Endothelial cell of umbilical vein (primary cell): ENCODE measurements around the gene CHI3L2. TPM values are rescaled to one million over a fixed set of nuclear protein-coding genes. Genes with fewer than 3 reads are reported as not detected.

Experiments
- BruUV-seq: library from RNA; stranded (reverse); fragments of 400-500 nt; replicated peaks from 2 replicates; lab custom pipeline; 2021; lab: Mats Ljungman, UMichigan
- CTCF ChIA-PET: fragments of 300-600, 350-600 bp; sonication (Branson Sonifier 250); formaldehyde crosslinking; loops from one replicate; lab custom pipeline; 2021; ENCODE audit warnings: antibody characterized with exemption, inconsistent platforms; lab: Charles Lee
- POLR2A ChIA-PET: fragments of 300-600, 350-600 bp; sonication (Branson Sonifier 250); formaldehyde crosslinking; loops from one replicate; lab custom pipeline; 2021; ENCODE audit warnings: antibody characterized with exemption, inconsistent platforms; lab: Charles Lee
- DNase-seq: peaks from one replicate; pipeline ENCODE4 v3.0.0-alpha.2; 2011; ENCODE audit warnings: low read depth, low spot score
- FAIRE-seq: peaks from 2 replicates; lab custom pipeline; 2011; peaks lifted over from hg19 to GRCh38; lab: Jason Lieb, UNC
- H2AFZ ChIP-seq: 2 replicates; pipeline ENCODE4 v1.6.0; 2012; ENCODE audit warnings: low read depth, low read length, control low read depth, inconsistent platforms
- H3K27ac ChIP-seq: 2 replicates; pipeline ENCODE4 v1.5.1; 2011; ENCODE audit warnings: low read depth, mild to moderate bottlenecking, control low read depth, low read length, moderate library complexity; ENCODE audit not compliant: insufficient read depth
- H3K27me3 ChIP-seq, 2 experiments: 2 replicates each; pipeline versions ENCODE4 v1.6.0 to v1.6.1; 2011; ENCODE audit warnings: low read length in 2 of 2, mixed read lengths in 1 of 2; ENCODE audit not compliant: control insufficient read depth in 2 of 2, insufficient read depth in 2 of 2
- H3K36me3 ChIP-seq, 2 experiments: 2 replicates in 1 of 2; 3 replicates in 1 of 2; pipeline ENCODE4 v1.5.1; 2011; ENCODE audit warnings: low read length in 2 of 2, mild to moderate bottlenecking in 1 of 2, moderate library complexity in 1 of 2; ENCODE audit not compliant: control insufficient read depth in 2 of 2, insufficient read depth in 2 of 2; ENCODE audit errors: extremely low read depth in 1 of 2
- H3K4me1 ChIP-seq: 3 replicates; pipeline ENCODE4 v1.5.1; 2011; ENCODE audit warnings: mild to moderate bottlenecking, low read length; ENCODE audit not compliant: control insufficient read depth, insufficient read depth; ENCODE audit errors: extremely low read depth
- H3K4me2 ChIP-seq: 2 replicates; pipeline ENCODE4 v1.6.1; 2011; ENCODE audit warnings: low read length, control low read depth, mixed read lengths; ENCODE audit not compliant: insufficient read depth
- H3K4me3 ChIP-seq, 3 experiments: fragments of 200-600 bp in 1 of 3; sonication (generic), shearing (Covaris generic) in 1 of 3; replicated peaks in 1 of 3; 2 replicates each; pipeline ENCODE4 v1.5.1; 2011 to 2016; ENCODE audit warnings: control low read depth in 3 of 3, low read length in 3 of 3, mild to moderate bottlenecking in 2 of 3, inconsistent platforms in 1 of 3, low read depth in 1 of 3, moderate library complexity in 1 of 3; ENCODE audit not compliant: insufficient read depth in 1 of 3
- H3K79me2 ChIP-seq: 2 replicates; pipeline ENCODE4 v1.6.0; 2012; ENCODE audit warnings: low read length, inconsistent platforms; ENCODE audit not compliant: control insufficient read depth, insufficient read depth
- H3K9ac ChIP-seq: replicated peaks from 2 replicates; pipeline ENCODE3; 2011; ENCODE audit warnings: low read length, control low read depth; ENCODE audit not compliant: insufficient read depth; ENCODE audit errors: extremely low read depth
- H3K9me1 ChIP-seq: replicated peaks from 3 replicates; pipeline ENCODE4 v1.6.0; 2011; ENCODE audit warnings: mild to moderate bottlenecking, low read length; ENCODE audit not compliant: control insufficient read depth, insufficient read depth; ENCODE audit errors: extremely low read depth
- H3K9me3 ChIP-seq: replicated peaks from 2 replicates; pipeline ENCODE4 v1.5.1; 2012; ENCODE audit warnings: low read length, inconsistent platforms; ENCODE audit not compliant: control insufficient read depth, insufficient read depth
- H4K20me1 ChIP-seq: replicated peaks from 2 replicates; pipeline ENCODE3; 2011; ENCODE audit warnings: mild to moderate bottlenecking, low read length; ENCODE audit not compliant: control insufficient read depth, insufficient read depth; ENCODE audit errors: extremely low read depth
- CTCF ChIP-seq, 2 donors: IDR thresholded peaks; 1 replicate in 1 of 2; 2 replicates in 1 of 2; pipeline ENCODE4 v1.5.1; 2011; ENCODE audit warnings: low read length in 2 of 2, mild to moderate bottlenecking in 2 of 2, moderate library complexity in 2 of 2, control low read depth in 1 of 2, inconsistent platforms in 1 of 2, low read depth in 1 of 2; ENCODE audit not compliant: insufficient read depth in 1 of 2; ENCODE audit errors: extremely low read depth in 1 of 2
- EZH2 ChIP-seq: IDR thresholded peaks from 2 replicates; pipeline ENCODE4 v1.6.1; 2012; ENCODE audit warnings: borderline replicate concordance, low read depth, mild to moderate bottlenecking, moderate library complexity, low read length, inconsistent platforms; ENCODE audit not compliant: severe bottlenecking
- FOS ChIP-seq: IDR thresholded peaks from 2 replicates; pipeline ENCODE4 v1.6.1; 2011; ENCODE audit warnings: mild to moderate bottlenecking, low read length, moderate library complexity, borderline replicate concordance; ENCODE audit not compliant: insufficient read depth
- GATA2 ChIP-seq: IDR thresholded peaks from 2 replicates; pipeline ENCODE4 v1.7.0; 2011; ENCODE audit warnings: low read depth, mild to moderate bottlenecking, moderate library complexity, mixed read lengths, low read length; ENCODE audit not compliant: insufficient read length, insufficient read depth
- JUN ChIP-seq: IDR thresholded peaks from 2 replicates; pipeline ENCODE4 v1.6.1; 2011; ENCODE audit warnings: borderline replicate concordance, low read depth; ENCODE audit not compliant: insufficient read length, insufficient read depth
- MAX ChIP-seq: IDR thresholded peaks from 2 replicates; pipeline ENCODE4 v1.6.1; 2011; ENCODE audit not compliant: insufficient read depth, insufficient read length
- MYC ChIP-seq: IDR thresholded peaks from one replicate; pipeline ENCODE4 v1.6.1; 2011; ENCODE audit warnings: mild to moderate bottlenecking, low read depth, low read length
- POLR2A ChIP-seq: IDR thresholded peaks from 2 replicates; pipeline ENCODE4 v1.6.1; 2012; ENCODE audit warnings: low read depth, mild to moderate bottlenecking, control low read depth, low read length
- POLR2AphosphoS5 ChIP-seq: IDR thresholded peaks from 2 replicates; pipeline ENCODE4 v1.6.1; 2012; ENCODE audit warnings: low read depth, mild to moderate bottlenecking, control low read depth, low read length, moderate library complexity; ENCODE audit not compliant: insufficient read depth
- dilution Hi-C: fragments of 300-500 bp; cut with MboI; formaldehyde crosslinking; loops from one replicate; pipeline ENCODE4 v1.15.0; 2019; ENCODE audit warnings: low sequenced_read_pairs; ENCODE audit not compliant: extremely low pct_ligation_motif_present
- intact Hi-C: fragments of 100-400 bp; cut with micrococcal nuclease; formaldehyde crosslinking; loops from one replicate; pipeline ENCODE4 v1.10.0; 2022
- polyA plus RNA-seq, 4 experiments: library from polyadenylated mRNA; depleted of rRNA in 3 of 4; stranded (reverse) in 3 of 4; unstranded in 1 of 4; fragments of >200 nt; gene quantifications; 2 replicates each; pipeline versions ENCODE4 v1.2.1 to v1.2.3, GENCODE V29; 2011 to 2012; ENCODE audit warnings: missing spikeins in 1 of 4
- total RNA-seq: library from RNA; stranded (reverse); gene quantifications from 2 replicates; pipeline ENCODE4 v1.2.3, GENCODE V29; 2021

Gene CHI3L2
- total and polyA plus RNA-seq, 2 donors (not counting 3 experiments of a cell fraction or from before 2014, with no cell fraction given): not detected

- intact Hi-C loops (no loop called here), dilution Hi-C loops (no loop called here)
- ChIA-PET POLR2A (no interaction called here), CTCF (interaction anchor here (0.8 to 1.2 kb wide), 2 partner anchors 9 to 23 kb away, joined by 3 to 4 read pairs; no protein-coding TSS in a partner anchor)
- Histone ChIP-seq H3K36me3 (no peaks in the 10 kb centered on the region), H3K4me2 (no peak within 1 kb of the TSS), H3K9me3 (no peaks in the 10 kb centered on the region), H3K79me2 (no peaks in the 10 kb centered on the region), H3K27ac (no peak within 1 kb of the TSS), H3K4me3 (no peak within 1 kb of the TSS), H3K27me3 (peaks cover 11 to 15% of the 10 kb centered on the region in 2 experiments), H3K4me1 (peaks cover 3% of the 10 kb centered on the region), H3K9ac (no peak within 1 kb of the TSS), H4K20me1 (no peaks in the 10 kb centered on the region), H2AFZ (no peak within 1 kb of the TSS), H3K9me1 (no peaks in the 10 kb centered on the region)
- no TSS peak for BruUV-seq
- TF ChIP-seq MYC (no peak), POLR2AphosphoS5 (no peak), POLR2A (no peak), MAX (no peak)
- FAIRE-seq (no peak), DNase-seq (no peak)
Measured at GRCh38 chr1:111199881-111200801, 27.4 kb upstream of the CHI3L2 start, which contains the start of gene DENND2D. Gene DENND2D (minus strand): TSS chr1:111200646. CDS start chr1:111200459, 187 bp downstream.

- dilution Hi-C loops: no loop called here
Measured at GRCh38 chr1:111200802-111201161, 26.7 kb upstream of the CHI3L2 start.

More at GRCh38 chr1:111200802-111201161, 26.7 kb upstream of the CHI3L2 start:
- DNase-seq: no peak
- H3K4me3 ChIP-seq: no peak overlapping the region
- FAIRE-seq: no peak
- H3K4me2 ChIP-seq: no peak overlapping the region
- H3K9me1 ChIP-seq: no peaks in the 10 kb centered on the region
- intact Hi-C loops: no loop called here
- no peaks in the 10 kb centered on the region for H4K20me1 ChIP-seq
- ChIA-PET POLR2A (no interaction called here), CTCF (interaction anchor here (0.8 kb wide), 1 partner anchor 23 kb away, joined by 3 read pairs; no protein-coding TSS in a partner anchor)
- peaks cover 17% of the 10 kb centered on the region in 2 experiments for H3K27me3 ChIP-seq
- BruUV-seq: no TSS peak
- H3K4me1 ChIP-seq: peaks cover 3% of the 10 kb centered on the region
- H3K27ac ChIP-seq: no peak overlapping the region
- no peaks in the 10 kb centered on the region for H3K36me3 ChIP-seq
- H2AFZ ChIP-seq: no peak overlapping the region
- H3K9ac ChIP-seq: no peak overlapping the region
- H3K9me3 ChIP-seq: no peaks in the 10 kb centered on the region
- TF ChIP-seq JUN (no peak), GATA2 (no peak), CTCF (IDR thresholded peaks at IDR 0.05; ENCODE audit: extremely low read depth in 1 of 2, insufficient read depth in 1 of 2, low read depth in 1 of 2, low read length in 2 of 2) (no peak), MAX (no peak), EZH2 (no peak), FOS (no peak), POLR2A (no peak), POLR2AphosphoS5 (no peak), MYC (no peak)
- no peaks in the 10 kb centered on the region for H3K79me2 ChIP-seq
